GM13977 (cell line): ENCODE results near the gene VAPB.

Experiments used
- DNase-seq: peaks from one replicate; pipeline ENCODE4 v3.0.0; 2012; ENCODE audit warnings: low spot score
- CTCF ChIP-seq: IDR thresholded peaks from 2 replicates; pipeline ENCODE4 v1.5.1; 2012; ENCODE audit warnings: mild to moderate bottlenecking, control low read depth; ENCODE audit not compliant: insufficient read depth; ENCODE audit errors: extremely low read depth, missing control alignments
- in situ Hi-C: fragments of 300-500 bp; cut with MboI; formaldehyde crosslinking; loops from one replicate; pipeline ENCODE4 v1.12.0; 2022; ENCODE audit warnings: low sequenced_read_pairs, low pct_unique_long_range_greater_than_20kb, mixed read lengths, inconsistent platforms; ENCODE audit not compliant: unreplicated experiment

VAPB gene

GRCh38 chr20:58441723-58442122, 52.7 kb downstream of the VAPB start:
- TF ChIP-seq CTCF = no peak
- DNase-seq = no peak
- in situ Hi-C loops = no loop called here

- TF ChIP-seq CTCF = no peak
- in situ Hi-C loops = no loop called here
- no peak for DNase-seq
These were observed 55.8 kb downstream of the VAPB start for GRCh38 chr20:58444746-58445255.

GRCh38 chr20:58446264-58446959, 57.4 kb downstream of the VAPB start:
- no peak for TF ChIP-seq CTCF
- DNase-seq = no peak
- in situ Hi-C loops = no loop called here

GRCh38 chr20:58446960-58447265, 57.9 kb downstream of the VAPB start:
- in situ Hi-C loops = no loop called here
- DNase-seq = no peak
- no peak for TF ChIP-seq CTCF

GRCh38 chr20:58447511-58448391, 58.7 kb downstream of the VAPB start:
- DNase-seq = no peak
- TF ChIP-seq CTCF = peak; percentile 78
- in situ Hi-C loops = no loop called here

GRCh38 chr20:58448958-58449357, 59.9 kb downstream of the VAPB start:
- DNase-seq = no peak
- no peak for TF ChIP-seq CTCF
- in situ Hi-C loops = no loop called here
